A549 (cell line): Measurements from ENCODE around the gene FNDC3A.

Experiments used
- HDAC2 ChIP-seq: fragments of 200-600 bp; sonication (generic); IDR thresholded peaks from 2 replicates; pipeline ENCODE4 v1.6.1; 2016
- JUN ChIP-seq, 2 experiments: fragments of >200 bp; sonication (Bioruptor Twin); formaldehyde crosslinking; IDR thresholded peaks; 2 replicates in 1 of 2; 3 replicates in 1 of 2; pipeline ENCODE4 v1.6.1; 2016 to 2017
- POLR2A ChIP-seq: IDR thresholded peaks from 2 replicates; pipeline ENCODE4 v1.6.1; 2012; ENCODE audit warnings: mild to moderate bottlenecking, low read length
- TF ChIP-seq, protein P1 (sequence below): fragments of >200 bp; sonication (Bioruptor Twin); formaldehyde crosslinking; IDR thresholded peaks from 3 replicates; pipeline ENCODE4 v1.5.1; 2016

GRCh38 chr13:49057176-49057575 is 81.5 kb downstream of the FNDC3A start:
- TF ChIP-seq, protein P1, sequence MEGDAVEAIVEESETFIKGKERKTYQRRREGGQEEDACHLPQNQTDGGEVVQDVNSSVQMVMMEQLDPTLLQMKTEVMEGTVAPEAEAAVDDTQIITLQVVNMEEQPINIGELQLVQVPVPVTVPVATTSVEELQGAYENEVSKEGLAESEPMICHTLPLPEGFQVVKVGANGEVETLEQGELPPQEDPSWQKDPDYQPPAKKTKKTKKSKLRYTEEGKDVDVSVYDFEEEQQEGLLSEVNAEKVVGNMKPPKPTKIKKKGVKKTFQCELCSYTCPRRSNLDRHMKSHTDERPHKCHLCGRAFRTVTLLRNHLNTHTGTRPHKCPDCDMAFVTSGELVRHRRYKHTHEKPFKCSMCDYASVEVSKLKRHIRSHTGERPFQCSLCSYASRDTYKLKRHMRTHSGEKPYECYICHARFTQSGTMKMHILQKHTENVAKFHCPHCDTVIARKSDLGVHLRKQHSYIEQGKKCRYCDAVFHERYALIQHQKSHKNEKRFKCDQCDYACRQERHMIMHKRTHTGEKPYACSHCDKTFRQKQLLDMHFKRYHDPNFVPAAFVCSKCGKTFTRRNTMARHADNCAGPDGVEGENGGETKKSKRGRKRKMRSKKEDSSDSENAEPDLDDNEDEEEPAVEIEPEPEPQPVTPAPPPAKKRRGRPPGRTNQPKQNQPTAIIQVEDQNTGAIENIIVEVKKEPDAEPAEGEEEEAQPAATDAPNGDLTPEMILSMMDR = no peak
- no peak for TF ChIP-seq JUN (IDR thresholded peaks at IDR 0.05)
- TF ChIP-seq HDAC2 = no peak
- no peak for TF ChIP-seq POLR2A
